CD8-positive, alpha-beta memory T cell (primary cell): Measurements from ENCODE around the gene PIP5K1B. TPM values are rescaled to one million over a fixed set of nuclear protein-coding genes. Genes with fewer than 3 reads are reported as not detected.
"Not testable (repeated sequence)": the region's sequence is repeated elsewhere in the genome, so short reads cannot be mapped to it uniquely, and the experiment has no call there.

Experiments
- CTCF ChIA-PET: fragments of 350-600 bp; sonication (Branson Sonifier 250); formaldehyde crosslinking; loops from one replicate; lab custom pipeline; 2021; ENCODE audit warnings: antibody characterized with exemption; lab: Charles Lee
- POLR2A ChIA-PET: fragments of 350-600 bp; sonication (Branson Sonifier 250); formaldehyde crosslinking; loops from one replicate; lab custom pipeline; 2021; ENCODE audit warnings: antibody characterized with exemption; lab: Charles Lee
- DNase-seq, 5 donors: peaks; one replicate each; pipeline versions ENCODE4 v3.0.0 to v3.0.0-alpha.2; 2020 to 2022; ENCODE audit warnings: mixed read lengths in 1 of 5
- H3K27ac ChIP-seq: one replicate; pipeline ENCODE4 v1.7.0; 2013; ENCODE audit warnings: low read depth, mild to moderate bottlenecking, low read length, moderate library complexity
- H3K27me3 ChIP-seq: 2 replicates; pipeline ENCODE4 v1.7.0; 2013; ENCODE audit warnings: low read length, mild to moderate bottlenecking; ENCODE audit not compliant: insufficient read depth, poor library complexity, severe bottlenecking
- H3K36me3 ChIP-seq: 2 replicates; pipeline ENCODE4 v1.7.0; 2013; ENCODE audit warnings: mild to moderate bottlenecking, low read length, moderate library complexity; ENCODE audit not compliant: insufficient read depth
- H3K4me1 ChIP-seq: 2 replicates; pipeline ENCODE4 v1.7.0; 2013; ENCODE audit warnings: mild to moderate bottlenecking, low read length, moderate library complexity; ENCODE audit not compliant: insufficient read depth
- H3K4me3 ChIP-seq: 2 replicates; pipeline ENCODE4 v1.7.0; 2013; ENCODE audit warnings: mild to moderate bottlenecking, low read length
- H3K9me3 ChIP-seq: 2 replicates; pipeline ENCODE4 v1.7.0; 2013; ENCODE audit warnings: mild to moderate bottlenecking, low read length
- H3K27ac Mint-ChIP-seq, 8 donors: one replicate each; pipeline ENCODE4 v1.8.0; 2020 to 2021; ENCODE audit warnings: mixed read lengths in 8 of 8, mild to moderate bottlenecking in 6 of 8, inconsistent platforms in 3 of 8, moderate library complexity in 3 of 8
- H3K27me3 Mint-ChIP-seq, 2 donors: one replicate each; pipeline ENCODE4 v1.8.0; 2020 to 2021; ENCODE audit warnings: mixed read lengths in 2 of 2, mild to moderate bottlenecking in 1 of 2, moderate library complexity in 1 of 2
- H3K36me3 Mint-ChIP-seq, 3 donors: one replicate each; pipeline ENCODE4 v1.8.0; 2020 to 2021; ENCODE audit warnings: mixed read lengths in 3 of 3, inconsistent platforms in 1 of 3, mild to moderate bottlenecking in 1 of 3
- H3K4me1 Mint-ChIP-seq, 3 donors: one replicate each; pipeline ENCODE4 v1.8.0; 2020 to 2021; ENCODE audit warnings: mixed read lengths in 3 of 3, inconsistent platforms in 1 of 3, mild to moderate bottlenecking in 1 of 3
- H3K4me3 Mint-ChIP-seq, 7 donors: one replicate each; pipeline ENCODE4 v1.8.0; 2020 to 2021; ENCODE audit warnings: mixed read lengths in 7 of 7, mild to moderate bottlenecking in 6 of 7, moderate library complexity in 4 of 7, inconsistent platforms in 2 of 7
- H3K9me3 Mint-ChIP-seq, 5 donors: one replicate each; pipeline ENCODE4 v1.8.0; 2020 to 2022; ENCODE audit warnings: mixed read lengths in 5 of 5, mild to moderate bottlenecking in 3 of 5, moderate library complexity in 2 of 5, inconsistent platforms in 1 of 5
- polyA plus RNA-seq: library from polyadenylated mRNA; unstranded; fragments of 300-500 nt; fragmentation: Illumina TruSeq; gene quantifications from one replicate; pipeline ENCODE4 v1.2.3, GENCODE V29; 2021
- total RNA-seq, 2 experiments: library from RNA; stranded (reverse); gene quantifications; one replicate each; pipeline ENCODE4 v1.2.3, GENCODE V29; 2021

The PIP5K1B gene
- total and polyA plus RNA-seq, 3 experiments from 2014 or later, result 3.1 TPM; not detected in 1

DNA sequence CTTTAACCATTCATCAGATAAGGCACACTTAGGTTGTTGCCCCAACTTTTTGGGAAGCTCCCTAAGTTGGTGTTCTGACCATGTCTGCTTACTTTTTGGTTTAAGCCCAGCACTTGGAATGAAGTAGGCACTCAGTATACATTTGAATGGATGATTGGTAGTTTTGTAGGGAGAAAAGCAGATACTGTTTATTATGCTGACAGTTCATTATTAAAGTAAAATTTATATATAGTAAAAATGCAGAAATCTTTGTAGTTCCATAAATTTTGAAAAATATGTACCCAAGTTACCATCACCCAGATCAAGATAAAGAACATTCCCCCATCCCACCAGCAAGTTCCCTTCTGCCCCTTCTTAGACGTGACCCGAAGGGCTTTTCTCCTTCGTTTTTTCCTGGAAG is 273.5 kb downstream of the PIP5K1B start:
- Histone ChIP-seq H3K4me3 (no peak overlapping the region), H3K27ac (no peak overlapping the region), H3K36me3 (no peaks in the 10 kb centered on the region), H3K9me3 (no peaks in the 10 kb centered on the region), H3K27me3 (no peaks in the 10 kb centered on the region), H3K4me1 (peaks cover 12% of the 10 kb centered on the region)
- CTCF ChIA-PET, result no interaction called here
- POLR2A ChIA-PET, result no interaction called here
- DNase-seq, result no peak
- Mint-ChIP-seq H3K27ac (no peak overlapping the region), H3K4me3 (no peak overlapping the region), H3K9me3 (no peaks in the 10 kb centered on the region), H3K4me1 (peaks cover 8 to 22% (median 19%) of the 10 kb centered on the region in 3 donors), H3K36me3 (no peaks in the 10 kb centered on the region), H3K27me3 (no peaks in the 10 kb centered on the region)

DNA sequence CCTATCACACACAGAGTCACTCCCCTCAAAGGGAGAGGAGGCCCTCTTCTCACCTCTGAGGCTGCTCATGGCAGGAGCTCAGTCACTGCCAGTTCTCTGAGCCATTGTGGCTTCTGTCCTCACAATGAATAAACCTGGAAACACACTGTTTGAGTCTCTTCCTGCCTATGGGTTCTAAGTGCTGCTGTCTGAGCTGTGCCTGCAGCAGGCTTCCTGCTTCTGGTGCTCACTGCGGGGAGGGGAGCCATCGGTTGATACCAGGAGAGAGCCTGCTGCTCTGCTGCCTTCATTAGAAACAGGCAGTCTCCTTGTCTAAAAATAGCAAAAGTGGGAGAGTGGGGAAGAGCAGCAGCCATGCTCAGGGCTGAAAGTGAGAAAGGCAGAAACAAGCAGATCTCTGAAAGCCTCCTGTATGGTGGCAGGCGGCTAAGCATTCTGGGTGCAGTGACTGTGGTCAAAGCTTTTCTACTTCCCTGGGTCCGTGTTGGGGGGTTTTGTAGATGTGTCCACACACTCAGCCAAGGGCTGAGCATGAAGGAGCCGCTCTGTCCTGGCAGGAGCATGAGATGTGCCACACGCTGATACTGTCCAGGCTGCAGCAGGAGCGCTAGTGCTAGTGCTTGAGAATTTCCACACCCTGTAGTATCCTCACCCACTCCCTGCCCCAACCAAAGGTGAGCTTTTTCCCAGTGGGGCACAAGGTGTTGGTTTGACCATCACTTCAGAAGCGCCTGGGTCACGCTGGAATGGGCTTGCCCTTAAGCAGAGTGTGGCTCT is 274.7 kb downstream of the PIP5K1B start:
- Histone ChIP-seq H3K36me3 (no peaks in the 10 kb centered on the region), H3K4me1 (peaks cover 12% of the 10 kb centered on the region), H3K27ac (no peak overlapping the region), H3K27me3 (no peaks in the 10 kb centered on the region), H3K9me3 (no peaks in the 10 kb centered on the region), H3K4me3 (no peak overlapping the region)
- peaks cover 6 to 14% (median 12%) of the 10 kb centered on the region in 3 donors for H3K4me1 Mint-ChIP-seq
- CTCF ChIA-PET, result interaction anchor here (0.8 kb wide), 1 partner anchor 20 kb away, joined by 3 read pairs; no protein-coding TSS in a partner anchor
- H3K27ac Mint-ChIP-seq, result peak overlapping the region in 6 of 8 donors; percentile 15 to 90 (median 56)
- H3K36me3 Mint-ChIP-seq, result no peaks in the 10 kb centered on the region
- no peak for DNase-seq
- H3K27me3 Mint-ChIP-seq, result no peaks in the 10 kb centered on the region
- H3K9me3 Mint-ChIP-seq, result no peaks in the 10 kb centered on the region
- H3K4me3 Mint-ChIP-seq, result peak overlapping the region in 5 of 7 donors; percentile 12 to 68 (median 41)
- POLR2A ChIA-PET, result no interaction called here

- peaks cover 12% of the 10 kb centered on the region for H3K4me1 ChIP-seq
- Mint-ChIP-seq H3K4me1 (peaks cover 6 to 12% (median 12%) of the 10 kb centered on the region in 3 donors), H3K27ac (peak overlapping the region in 1 of 8 donors; percentile 66), H3K27me3 (peaks cover 0 to 1% of the 10 kb centered on the region in 2 donors), H3K36me3 (no peaks in the 10 kb centered on the region), H3K9me3 (no peaks in the 10 kb centered on the region), H3K4me3 (no peak overlapping the region)
- no peak for DNase-seq
- POLR2A ChIA-PET, result no interaction called here
- H3K27ac ChIP-seq, result no peak overlapping the region
- H3K9me3 ChIP-seq, result no peaks in the 10 kb centered on the region
- H3K36me3 ChIP-seq, result no peaks in the 10 kb centered on the region
- CTCF ChIA-PET, result interaction anchor here (0.8 kb wide), 1 partner anchor 19 kb away, joined by 3 read pairs; no protein-coding TSS in a partner anchor
- H3K27me3 ChIP-seq, result no peaks in the 10 kb centered on the region
- no peak overlapping the region for H3K4me3 ChIP-seq
These were observed 275.4 kb downstream of the PIP5K1B start for GRCh38 chr9:68980341-68980914.

GRCh38 chr9:68981789-68982188 is 276.7 kb downstream of the PIP5K1B start:
- no peak overlapping the region for H3K4me3 Mint-ChIP-seq
- CTCF ChIA-PET, result no interaction called here
- no peak overlapping the region for H3K4me3 ChIP-seq
- H3K9me3 Mint-ChIP-seq, result no peaks in the 10 kb centered on the region
- POLR2A ChIA-PET, result no interaction called here
- peaks cover 6 to 12% (median 12%) of the 10 kb centered on the region in 3 donors for H3K4me1 Mint-ChIP-seq
- DNase-seq, result no peak
- no peak overlapping the region for H3K27ac Mint-ChIP-seq
- peaks cover 0 to 5% of the 10 kb centered on the region in 2 donors for H3K27me3 Mint-ChIP-seq
- peak overlapping the region; percentile 31 for H3K27ac ChIP-seq
- H3K4me1 ChIP-seq, result peaks cover 12% of the 10 kb centered on the region
- H3K36me3 ChIP-seq, result no peaks in the 10 kb centered on the region
- H3K9me3 ChIP-seq, result no peaks in the 10 kb centered on the region
- no peaks in the 10 kb centered on the region for H3K27me3 ChIP-seq
- no peaks in the 10 kb centered on the region for H3K36me3 Mint-ChIP-seq

GRCh38 chr9:68983008-68983411 is 278.0 kb downstream of the PIP5K1B start:
- H3K36me3 ChIP-seq, result no peaks in the 10 kb centered on the region
- CTCF ChIA-PET, result no interaction called here
- no peak for DNase-seq
- H3K4me3 ChIP-seq, result no peak overlapping the region
- no peak overlapping the region for H3K27ac Mint-ChIP-seq
- POLR2A ChIA-PET, result no interaction called here
- no peaks in the 10 kb centered on the region for H3K9me3 ChIP-seq
- H3K4me3 Mint-ChIP-seq, result no peak overlapping the region
- no peaks in the 10 kb centered on the region for H3K9me3 Mint-ChIP-seq
- H3K4me1 Mint-ChIP-seq, result peaks cover 6 to 12% (median 12%) of the 10 kb centered on the region in 3 donors
- H3K27me3 Mint-ChIP-seq, result peaks cover 0 to 5% of the 10 kb centered on the region in 2 donors
- no peaks in the 10 kb centered on the region for H3K27me3 ChIP-seq
- no peaks in the 10 kb centered on the region for H3K36me3 Mint-ChIP-seq
- H3K27ac ChIP-seq, result peak overlapping the region; percentile 39
- peaks cover 12% of the 10 kb centered on the region for H3K4me1 ChIP-seq

DNA sequence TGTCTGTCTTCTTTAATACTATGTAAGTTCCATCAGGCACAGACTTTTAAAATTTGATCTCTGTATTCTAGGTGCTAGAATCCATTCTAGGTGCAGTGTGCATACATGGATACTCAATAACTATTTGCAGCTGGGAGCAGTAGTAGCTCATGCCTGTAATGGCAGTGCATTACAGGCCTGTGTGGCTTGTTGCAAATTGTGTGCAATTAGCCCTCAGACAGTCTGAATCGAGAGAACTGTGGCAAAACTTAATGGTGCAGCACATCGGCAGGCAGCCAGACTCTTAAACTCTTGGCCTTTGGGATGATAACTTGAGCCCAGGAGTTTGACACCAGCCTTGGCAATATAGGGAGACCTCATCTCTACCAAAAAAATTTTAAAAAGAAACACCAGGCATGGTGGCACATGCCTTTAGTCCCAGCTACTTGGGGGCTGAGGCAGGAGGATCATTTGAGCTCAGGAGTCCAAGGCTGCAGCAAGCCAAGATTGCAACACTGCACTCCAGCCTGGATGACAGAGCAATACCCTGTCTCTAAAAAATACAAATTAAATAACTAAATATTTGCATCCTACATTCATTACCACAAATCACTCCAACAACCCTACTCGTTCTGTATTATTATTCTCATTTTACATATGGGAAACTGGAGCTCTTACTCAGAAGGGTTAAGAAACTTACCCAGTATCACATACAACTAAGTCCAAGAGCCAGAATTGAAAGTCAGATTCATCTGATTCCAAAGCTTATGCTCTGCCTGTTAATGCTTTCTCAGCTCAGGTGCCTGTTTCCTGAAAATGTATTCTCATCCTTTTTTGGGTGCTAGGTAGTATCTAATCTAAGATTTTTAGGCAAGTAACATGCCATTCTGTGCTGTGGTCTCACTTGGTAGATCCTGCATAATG is 278.7 kb downstream of the PIP5K1B start:
- H3K27me3 ChIP-seq, result no peaks in the 10 kb centered on the region
- CTCF ChIA-PET, result interaction anchor here (1.2 kb wide), 1 partner anchor 9 kb away, joined by 3 read pairs; no protein-coding TSS in a partner anchor
- Mint-ChIP-seq H3K36me3 (no peaks in the 10 kb centered on the region), H3K27ac (peak overlapping the region in 3 of 8 donors; percentile 15 to 62 (median 33)), H3K27me3 (peaks cover 0 to 5% of the 10 kb centered on the region in 2 donors), H3K4me3 (no peak overlapping the region), H3K4me1 (peaks cover 6 to 12% (median 12%) of the 10 kb centered on the region in 3 donors), H3K9me3 (no peaks in the 10 kb centered on the region)
- peaks cover 11% of the 10 kb centered on the region for H3K4me1 ChIP-seq
- DNase-seq, result no peak
- no peak overlapping the region for H3K27ac ChIP-seq
- no peaks in the 10 kb centered on the region for H3K36me3 ChIP-seq
- POLR2A ChIA-PET, result no interaction called here
- no peaks in the 10 kb centered on the region for H3K9me3 ChIP-seq
- no peak overlapping the region for H3K4me3 ChIP-seq

DNA sequence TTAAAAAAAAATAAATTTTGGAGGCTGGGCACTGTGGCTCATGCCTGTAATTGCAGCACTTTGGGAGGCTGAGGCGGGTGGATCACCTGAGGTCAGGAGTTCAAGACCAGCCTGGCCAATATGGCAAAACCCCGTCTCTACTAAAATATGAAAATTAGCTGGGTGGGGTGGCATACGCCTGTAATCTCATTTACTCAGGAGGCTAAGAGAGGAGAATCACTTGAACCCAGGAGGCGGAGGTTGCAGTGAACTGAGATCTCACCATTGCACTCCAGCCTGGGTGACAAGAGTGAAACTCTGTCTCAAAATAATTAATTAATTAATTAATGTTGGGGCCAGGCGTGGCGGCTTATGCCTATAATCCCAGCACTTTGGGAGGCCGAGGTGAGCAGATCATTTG is 281.9 kb downstream of the PIP5K1B start:
- DNase-seq, POLR2A ChIA-PET, H3K27ac ChIP-seq, H3K27me3 Mint-ChIP-seq, H3K27me3 ChIP-seq, CTCF ChIA-PET, H3K36me3 ChIP-seq, H3K4me1 ChIP-seq, H3K4me3 Mint-ChIP-seq, H3K4me1 Mint-ChIP-seq, H3K9me3 Mint-ChIP-seq, H3K36me3 Mint-ChIP-seq, H3K9me3 ChIP-seq, H3K4me3 ChIP-seq: not testable (repeated sequence)
- H3K27ac Mint-ChIP-seq, result peak overlapping the region in 1 of 8 donors; percentile 82
